ENCODE results near the gene VMAC.

Gene VMAC

DNA sequence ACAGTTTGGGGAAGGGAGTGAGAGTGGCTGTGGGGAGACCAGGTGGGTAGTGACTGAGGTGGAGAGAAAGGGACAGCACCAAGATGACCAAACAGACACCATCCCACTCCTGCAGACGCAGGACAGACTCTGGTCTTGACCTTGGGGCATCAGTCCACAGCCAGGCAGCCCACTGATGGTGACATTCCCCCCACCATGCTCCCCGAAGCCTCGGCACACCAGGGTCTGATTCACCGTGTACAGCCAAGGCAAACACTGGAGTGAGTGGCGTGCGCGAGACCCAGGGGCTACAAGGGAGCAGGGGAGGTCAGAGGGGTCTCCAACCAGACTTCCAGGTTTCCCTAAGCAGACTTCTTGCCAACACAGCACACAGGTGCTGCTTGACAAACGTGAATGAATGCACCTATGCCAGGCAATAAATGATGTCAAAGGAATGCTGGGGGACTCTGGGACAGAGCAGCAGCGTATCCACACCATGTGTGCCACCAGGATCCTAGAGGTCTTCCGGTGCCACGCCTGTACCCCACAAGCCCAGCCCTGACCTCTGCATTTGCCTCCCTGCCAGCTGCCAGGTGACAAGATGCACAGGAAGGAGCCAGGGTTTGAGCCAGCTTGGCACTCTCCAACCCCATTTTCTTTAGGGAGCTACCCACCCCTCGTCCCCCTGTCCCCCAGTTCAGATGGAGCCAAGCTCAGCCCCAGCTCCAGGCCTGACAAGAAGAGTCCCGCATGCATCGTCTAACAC lies 54.8 kb downstream of the VMAC start:
- Histone ChIP-seq H3K27me3 (ENCODE audit: control insufficient read depth, insufficient read depth, low read length) (no peaks in the 10 kb centered on the region), H3K27ac (ENCODE audit: low read length) (no peak overlapping the region), H3K36me3 (ENCODE audit: control insufficient read depth, low read depth, low read length) (no peaks in the 10 kb centered on the region), H3K4me1 (ENCODE audit: control insufficient read depth, low read depth, low read length) (peaks cover 11% of the 10 kb centered on the region), H3K9me3 (ENCODE audit: control insufficient read depth, low read depth, low read length) (no peaks in the 10 kb centered on the region), H3K9ac (ENCODE audit: low read length) (no peak overlapping the region), H3K4me3 (ENCODE audit: low read length) (no peak overlapping the region)
